Thymus (tissue), 11 donors: ENCODE data around the gene ADGRB2. TPM values are rescaled to one million over a fixed set of nuclear protein-coding genes. Genes with fewer than 3 reads are reported as not detected.

Experiments
- DNase-seq, 9 donors: peaks; one replicate each; pipeline ENCODE4 v3.0.0-alpha.2; 2013; ENCODE audit warnings: low spot score in 9 of 9, low read depth in 6 of 9, missing footprints in 1 of 9
- H3K27ac ChIP-seq, 2 donors: one replicate each; pipeline ENCODE4 v1.5.1; 2013; ENCODE audit warnings: control low read depth in 1 of 2, low read depth in 1 of 2, low read length in 1 of 2, mild to moderate bottlenecking in 1 of 2, moderate library complexity in 1 of 2
- H3K27me3 ChIP-seq, 2 donors: one replicate each; pipeline ENCODE4 v1.5.1; 2013; ENCODE audit warnings: low read length in 1 of 2; ENCODE audit not compliant: control insufficient read depth in 2 of 2, insufficient read depth in 1 of 2
- H3K36me3 ChIP-seq, 2 donors: one replicate each; pipeline ENCODE4 v1.5.1; 2013; ENCODE audit warnings: low read length in 1 of 2, mild to moderate bottlenecking in 1 of 2, moderate library complexity in 1 of 2; ENCODE audit not compliant: control insufficient read depth in 2 of 2, insufficient read depth in 2 of 2
- H3K4me1 ChIP-seq, 2 donors: one replicate each; pipeline ENCODE4 v1.5.1; 2013; ENCODE audit warnings: low read length in 2 of 2; ENCODE audit not compliant: control insufficient read depth in 2 of 2, insufficient read depth in 2 of 2
- H3K4me3 ChIP-seq, 2 donors: one replicate each; pipeline ENCODE4 v1.5.1; 2013; ENCODE audit warnings: low read length in 2 of 2, control low read depth in 1 of 2, mild to moderate bottlenecking in 1 of 2
- H3K9me3 ChIP-seq, 2 donors: one replicate each; pipeline ENCODE4 v1.5.1; 2013; ENCODE audit warnings: low read length in 1 of 2, mild to moderate bottlenecking in 1 of 2; ENCODE audit not compliant: control insufficient read depth in 2 of 2, insufficient read depth in 1 of 2
- WGBS: extraction: QIAGEN DNeasy Blood & Tissue Kit; methylation state at CpG from one replicate; pipeline ENCODE4 v1.1.7; 2013; 5-methylcytosine and 5-hydroxymethylcytosine counted together
- polyA plus RNA-seq: library from polyadenylated mRNA; stranded (reverse); fragments of 200-250 nt; gene quantifications from one replicate; pipeline ENCODE4 v1.2.3, GENCODE V29; 2013
- total RNA-seq: library from RNA; stranded (reverse); fragments of 120-200 nt; gene quantifications from one replicate; pipeline ENCODE4 v1.2.4, GENCODE V29; 2013
- donor health status: healthy.

ADGRB2 gene
- total and polyA plus RNA-seq, 2 donors: 6.0 to 24.4 TPM

DNA sequence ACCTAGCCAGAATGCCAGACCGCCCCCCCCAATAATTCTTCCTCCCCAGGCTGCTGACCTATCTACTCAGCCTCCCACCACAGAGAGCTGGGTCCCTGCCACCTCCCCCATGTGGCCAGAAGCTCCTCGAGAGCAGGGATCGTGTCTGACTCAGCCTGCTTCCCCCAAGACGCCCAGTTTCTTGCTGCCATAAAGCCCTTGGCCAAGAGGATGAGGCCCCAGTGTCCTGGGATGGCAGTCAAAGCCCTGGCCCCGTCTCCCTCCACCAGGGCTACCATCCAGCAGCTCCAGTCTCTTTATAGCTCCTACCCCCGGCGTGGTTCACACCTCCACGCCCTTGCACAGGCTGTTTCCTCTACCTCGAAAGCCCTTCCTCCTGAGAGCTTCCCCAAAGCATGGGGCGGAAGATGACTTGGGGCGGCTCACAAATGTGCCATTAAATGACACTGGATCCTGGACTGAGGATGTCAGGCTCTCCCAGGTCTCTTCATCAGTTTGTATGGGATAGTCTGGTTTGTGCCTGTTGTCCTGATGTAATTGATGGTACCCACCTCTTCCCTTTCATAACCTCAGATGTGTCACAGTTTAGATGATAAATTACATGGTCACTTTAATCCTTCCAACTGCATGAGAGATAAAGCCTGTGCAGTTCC is 13.2 kb downstream of the ADGRB2 start:
- peaks cover 11 to 43% of the 10 kb centered on the region in 2 donors for H3K4me1 ChIP-seq
- H3K27ac ChIP-seq: no peak overlapping the region
- 62% methylated on average over 11 of the region's 11 CpGs for WGBS
- H3K4me3 ChIP-seq: no peak overlapping the region
- H3K36me3 ChIP-seq: peaks cover 2 to 17% of the 10 kb centered on the region in 2 donors
- DNase-seq: no peak
- peaks cover 0 to 2% of the 10 kb centered on the region in 2 donors for H3K27me3 ChIP-seq
- no peaks in the 10 kb centered on the region for H3K9me3 ChIP-seq

DNA sequence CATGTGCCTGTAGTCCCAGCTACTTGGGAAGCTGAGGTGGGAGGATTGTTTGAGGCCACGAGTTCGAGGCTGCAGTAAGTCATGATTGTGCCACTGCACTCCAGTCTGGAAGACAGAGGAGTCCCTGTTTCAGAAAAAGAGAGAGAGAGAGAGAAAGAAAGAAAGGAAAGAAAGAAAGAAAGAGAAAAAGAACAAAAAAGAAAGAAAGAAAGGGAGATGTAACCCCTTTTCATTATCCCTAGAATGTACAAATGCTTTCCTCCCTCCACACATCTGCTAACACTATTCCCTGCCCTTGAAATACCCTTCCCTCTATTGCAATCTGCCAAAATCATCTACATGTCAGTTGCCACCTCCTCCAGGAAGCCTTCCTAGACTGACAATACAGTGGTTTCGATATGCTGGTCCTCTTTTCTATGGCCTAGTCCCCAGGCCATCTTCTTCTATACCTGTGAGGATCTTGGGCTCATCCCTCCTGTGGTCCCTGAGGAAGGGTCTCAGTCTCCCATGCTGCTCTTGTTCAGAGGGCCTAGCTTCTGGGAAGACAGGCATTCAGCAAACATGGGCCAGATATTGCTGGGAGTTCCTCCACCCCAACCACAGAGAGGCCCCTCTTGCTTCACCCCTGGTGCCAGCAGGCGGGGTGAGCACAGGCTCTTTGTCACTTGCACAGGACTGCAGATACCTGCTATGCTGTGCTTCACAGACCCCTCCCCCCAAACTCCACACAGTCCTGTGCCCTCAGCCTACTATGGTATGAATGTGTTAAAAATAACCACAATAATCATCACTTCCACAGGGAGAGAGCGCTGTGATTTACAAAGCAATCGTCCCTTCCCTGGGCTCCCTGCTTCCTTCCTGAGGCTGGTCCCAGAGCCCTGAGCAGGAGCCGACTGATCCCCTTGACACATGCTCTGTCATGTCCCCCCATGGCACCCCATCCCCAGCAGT is 14.1 kb downstream of the ADGRB2 start:
- 81% methylated on average over 7 of the region's 7 CpGs for WGBS
- Histone ChIP-seq H3K9me3 (no peaks in the 10 kb centered on the region), H3K27ac (no peak overlapping the region), H3K4me1 (peaks cover 11 to 45% of the 10 kb centered on the region in 2 donors), H3K36me3 (peaks cover 2 to 14% of the 10 kb centered on the region in 2 donors), H3K27me3 (peaks cover 0 to 2% of the 10 kb centered on the region in 2 donors), H3K4me3 (no peak overlapping the region)
- no peak for DNase-seq

DNA sequence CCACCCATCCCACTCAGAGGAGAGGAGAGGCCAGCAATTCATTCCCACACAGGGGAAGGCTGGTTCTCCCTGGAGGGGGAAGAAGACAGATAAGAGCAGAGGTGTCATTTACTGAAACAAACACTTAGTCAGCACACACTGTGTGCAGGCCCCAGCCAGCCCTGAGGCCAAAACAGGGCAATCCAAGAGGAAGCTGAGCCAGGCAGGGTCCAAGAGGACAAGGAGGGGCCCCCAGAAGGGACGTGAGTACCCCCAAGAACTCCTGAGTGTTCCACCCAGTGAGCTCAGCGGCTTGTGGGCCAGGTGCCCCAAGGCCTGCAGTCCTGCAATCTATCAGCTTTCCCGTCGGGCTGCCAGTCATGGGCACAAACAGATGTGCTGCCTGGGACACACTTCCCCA is 15.8 kb downstream of the ADGRB2 start:
- H3K27me3 ChIP-seq: peaks cover 0 to 2% of the 10 kb centered on the region in 2 donors
- DNase-seq: no peak
- WGBS: 97% methylated on average over 4 of the region's 4 CpGs

DNA sequence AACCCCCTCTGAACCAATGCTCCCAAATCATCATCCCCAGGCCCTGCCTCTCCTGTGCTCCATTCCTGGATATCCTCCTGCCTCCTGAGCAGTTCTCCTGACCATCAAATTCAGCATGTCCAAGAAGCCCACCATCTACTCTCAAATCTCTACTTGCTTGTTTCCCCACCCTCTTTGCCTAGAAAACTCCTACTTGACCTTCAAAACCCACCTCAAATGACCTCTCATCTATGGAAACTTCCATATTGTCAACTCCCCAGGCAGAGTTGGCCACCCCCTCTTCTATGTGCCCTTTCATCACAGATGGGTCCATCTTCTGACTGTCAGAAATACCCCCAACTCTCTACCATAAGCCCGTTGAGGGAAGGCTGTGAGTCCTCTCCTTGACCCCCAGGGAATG is 16.8 kb downstream of the ADGRB2 start:
- Histone ChIP-seq H3K4me1 (peaks cover 10 to 42% of the 10 kb centered on the region in 2 donors), H3K36me3 (peaks cover 2 to 17% of the 10 kb centered on the region in 2 donors), H3K27me3 (peaks cover 0 to 2% of the 10 kb centered on the region in 2 donors), H3K4me3 (no peak overlapping the region), H3K27ac (no peak overlapping the region), H3K9me3 (no peaks in the 10 kb centered on the region)
- WGBS: 86% methylated on average over 1 of the region's 1 CpG
- DNase-seq: no peak

More for the DNA sequence above, 15.8 kb downstream of the ADGRB2 start:
- H3K4me1 ChIP-seq: peaks cover 11 to 46% of the 10 kb centered on the region in 2 donors
- H3K36me3 ChIP-seq: peaks cover 2 to 17% of the 10 kb centered on the region in 2 donors
- no peaks in the 10 kb centered on the region for H3K9me3 ChIP-seq
- no peak overlapping the region for H3K4me3 ChIP-seq
- no peak overlapping the region for H3K27ac ChIP-seq

DNA sequence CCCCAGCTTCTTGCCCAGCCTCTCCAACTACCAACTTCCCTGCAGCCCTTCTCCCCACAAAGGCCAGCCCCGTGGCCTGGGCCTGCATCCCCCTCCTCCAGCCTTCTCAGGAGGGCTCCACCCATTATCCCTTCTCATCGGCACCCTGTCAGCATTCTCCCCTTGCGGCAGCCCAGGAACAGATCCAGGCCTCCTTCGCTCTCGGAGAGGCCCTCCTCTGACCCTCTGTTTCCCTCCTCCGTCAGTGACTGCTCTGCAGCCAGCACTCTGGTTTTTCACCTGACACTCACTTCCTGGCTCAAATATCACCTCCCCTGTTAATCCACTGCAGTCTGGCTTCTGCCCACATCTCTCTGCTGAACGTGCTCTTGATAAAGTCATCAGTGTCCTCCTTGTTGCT is 17.5 kb downstream of the ADGRB2 start:
- no peak for DNase-seq

DNA sequence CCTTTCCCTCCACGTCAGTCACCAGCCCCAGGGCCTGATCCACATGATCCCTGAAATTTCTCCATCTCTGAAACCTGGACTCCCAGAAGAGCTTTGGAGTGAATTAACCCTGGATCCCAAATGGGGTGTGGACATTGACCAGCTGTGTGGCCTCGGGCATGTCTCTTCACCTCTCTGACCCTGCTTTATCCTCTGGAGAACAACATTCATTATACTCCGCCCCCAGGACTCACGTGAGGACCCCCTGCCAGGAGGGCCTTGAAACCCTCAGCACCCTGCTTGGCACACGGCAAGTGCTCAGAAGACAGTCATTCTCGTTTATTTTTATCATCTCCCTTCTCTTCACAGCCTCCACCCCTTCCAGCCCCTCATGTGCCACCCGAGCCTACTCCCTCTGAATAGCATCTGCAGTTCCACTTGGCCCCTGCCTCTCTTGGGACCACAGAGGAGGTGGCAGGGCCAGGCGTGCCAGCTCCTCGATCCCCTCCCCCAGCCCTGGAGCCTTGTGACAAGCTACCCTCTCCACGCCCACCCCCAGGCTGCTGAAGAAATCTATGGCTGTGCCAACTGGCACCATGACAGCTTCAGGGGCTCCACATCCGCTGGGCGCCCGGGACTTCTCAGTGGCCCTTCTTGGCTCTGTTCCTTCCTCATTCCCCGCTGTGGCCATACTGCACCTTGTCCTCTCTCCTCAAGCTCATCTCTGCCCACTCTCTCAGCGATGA is 18.0 kb downstream of the ADGRB2 start:
- H3K27me3 ChIP-seq: peaks cover 0 to 2% of the 10 kb centered on the region in 2 donors
- peaks cover 3 to 33% of the 10 kb centered on the region in 2 donors for H3K4me1 ChIP-seq
- no peak for DNase-seq
- no peak overlapping the region for H3K27ac ChIP-seq
- peaks cover 2 to 29% of the 10 kb centered on the region in 2 donors for H3K36me3 ChIP-seq
- H3K9me3 ChIP-seq: no peaks in the 10 kb centered on the region
- H3K4me3 ChIP-seq: no peak overlapping the region
- 89% methylated on average over 15 of the region's 15 CpGs for WGBS

More for the DNA sequence above, 17.5 kb downstream of the ADGRB2 start:
- Histone ChIP-seq H3K27ac (no peak overlapping the region), H3K27me3 (peaks cover 0 to 2% of the 10 kb centered on the region in 2 donors), H3K4me3 (no peak overlapping the region), H3K4me1 (peaks cover 4 to 36% of the 10 kb centered on the region in 2 donors), H3K36me3 (peaks cover 2 to 23% of the 10 kb centered on the region in 2 donors), H3K9me3 (no peaks in the 10 kb centered on the region)
- 84% methylated on average over 7 of the region's 7 CpGs for WGBS

DNA sequence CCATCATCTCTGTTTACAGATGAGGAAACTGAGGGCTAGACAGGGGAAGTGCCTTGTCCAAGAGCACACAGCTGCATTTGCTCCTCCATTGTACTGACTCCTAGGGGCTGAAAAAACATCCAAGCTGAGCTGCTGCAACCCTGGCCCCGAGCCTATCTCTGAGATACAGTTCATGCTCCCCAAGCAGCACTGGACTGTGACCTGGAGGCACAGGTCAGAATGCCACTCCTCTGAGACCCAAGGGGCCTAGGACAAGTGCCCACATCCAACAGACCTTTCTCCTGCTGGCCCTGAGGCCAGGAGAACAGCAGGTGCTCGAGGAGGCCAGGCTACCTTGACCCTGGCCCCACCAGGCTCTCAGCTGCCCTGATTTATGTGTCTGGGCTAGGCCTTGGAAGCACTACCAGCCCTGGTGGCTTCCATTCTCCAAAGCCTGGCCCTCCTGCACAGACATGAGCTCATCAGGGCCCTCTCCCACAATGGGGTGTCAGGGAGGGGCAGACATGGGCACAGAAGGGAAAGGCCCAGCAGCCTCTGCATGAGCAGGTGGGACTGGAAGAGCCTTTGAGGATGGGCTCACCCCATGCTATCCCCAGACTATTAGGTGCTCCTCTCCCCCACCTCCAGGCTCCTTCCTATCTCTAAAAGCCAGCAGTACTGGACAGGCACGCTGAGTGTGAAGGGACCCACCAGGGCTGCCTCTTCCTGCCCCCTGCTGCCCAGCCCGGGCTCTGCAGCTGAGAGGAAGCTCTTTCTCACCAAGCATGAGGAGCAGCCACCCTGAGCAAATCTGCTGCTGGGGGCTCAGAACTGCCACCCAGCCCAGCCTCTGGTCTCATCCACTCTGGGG is 18.8 kb downstream of the ADGRB2 start:
- H3K27ac ChIP-seq: no peak overlapping the region
- H3K4me3 ChIP-seq: no peak overlapping the region
- WGBS: 63% methylated on average over 4 of the region's 4 CpGs
- H3K4me1 ChIP-seq: peaks cover 0 to 25% of the 10 kb centered on the region in 2 donors
- DNase-seq: peak in 2 of 9 donors; percentile 52 to 57
- H3K36me3 ChIP-seq: peaks cover 2 to 33% of the 10 kb centered on the region in 2 donors
- H3K9me3 ChIP-seq: no peaks in the 10 kb centered on the region
- peaks cover 0 to 2% of the 10 kb centered on the region in 2 donors for H3K27me3 ChIP-seq

DNA sequence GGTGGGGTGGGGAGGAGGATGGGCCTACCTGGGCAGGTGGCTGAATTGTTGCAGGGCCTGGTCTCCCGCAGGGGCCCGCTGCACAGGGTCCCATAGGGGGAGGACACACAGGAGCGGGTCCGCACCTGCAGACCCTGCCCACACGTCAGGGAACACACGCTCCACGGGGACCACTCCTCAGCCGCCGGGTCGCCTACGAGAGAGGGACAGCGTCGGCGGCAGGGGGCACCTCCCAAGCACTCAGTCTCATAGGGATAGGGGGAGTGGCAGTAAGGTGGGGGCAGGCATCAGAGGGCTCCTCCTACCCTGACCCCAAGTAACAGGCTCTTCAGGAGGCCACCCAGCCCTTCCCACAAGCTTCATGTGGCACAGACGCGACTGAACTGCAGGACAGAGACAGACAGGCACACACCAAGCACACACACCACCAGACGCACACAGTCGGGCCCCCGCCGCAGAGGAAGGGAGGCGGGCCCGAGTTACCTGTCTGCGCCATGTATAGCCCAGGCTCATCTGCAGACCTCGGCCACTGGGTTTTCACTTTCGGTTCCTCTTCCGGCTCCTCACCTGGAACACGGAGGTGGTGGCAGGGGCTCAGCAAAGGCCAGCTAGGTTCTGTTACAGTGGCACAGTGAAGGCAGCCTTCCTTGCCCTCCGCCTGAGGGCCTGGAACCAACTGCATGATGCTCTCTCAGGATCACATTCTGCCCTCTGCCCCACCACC is 19.8 kb downstream of the ADGRB2 start:
- H3K27ac ChIP-seq: no peak overlapping the region

More for the DNA sequence above, 19.8 kb downstream of the ADGRB2 start:
- Histone ChIP-seq H3K27me3 (no peaks in the 10 kb centered on the region), H3K9me3 (no peaks in the 10 kb centered on the region), H3K4me1 (peaks cover 0 to 27% of the 10 kb centered on the region in 2 donors), H3K4me3 (no peak overlapping the region), H3K36me3 (peaks cover 2 to 42% of the 10 kb centered on the region in 2 donors)
- 94% methylated on average over 28 of the region's 28 CpGs for WGBS
- DNase-seq: no peak
